Activated CD4-positive, alpha-beta T cell treated with anti-CD3 and anti-CD28 coated beads for 48 hours (primary cell): ENCODE results near the gene TRIM58.

Experiments used
- DNase-seq: peaks from one replicate; pipeline ENCODE4 v3.0.0-alpha.2; 2020

Gene TRIM58

GRCh38 chr1:247857069-247857984, at the start of gene TRIM58:
TSS of gene TRIM58 (plus strand) at chr1:247857187. CDS start at chr1:247857247, 60 bp downstream.
- DNase-seq, result peak; percentile 49

DNA sequence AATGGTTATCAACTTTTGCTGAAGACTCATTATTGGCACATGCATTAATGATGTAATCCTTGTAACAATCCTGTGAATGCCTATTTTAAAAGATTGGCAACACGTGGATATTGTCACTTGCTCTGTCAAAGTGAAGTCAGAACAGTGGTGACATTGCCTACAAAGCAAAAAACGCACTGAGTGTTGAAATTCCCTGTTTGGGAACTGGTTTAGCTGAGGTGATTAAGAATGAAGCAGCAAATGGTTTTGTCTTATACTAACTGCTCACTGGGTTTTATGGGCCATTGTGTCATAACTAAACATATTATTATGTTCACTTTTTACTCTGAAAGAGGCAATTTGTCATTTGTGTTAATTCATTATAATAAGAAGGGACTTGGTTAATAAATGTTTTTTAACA, 44.4 kb upstream of the TRIM58 start:
- DNase-seq, result no peak

- DNase-seq, result no peak
Measured at GRCh38 chr1:247822060-247822459, 34.9 kb upstream of the TRIM58 start.

- no peak for DNase-seq
Measured at GRCh38 chr1:247824023-247824422, 33.0 kb upstream of the TRIM58 start, which contains the start of gene OR14A16. TSS of gene OR14A16 (minus strand) at chr1:247824119. CDS start at chr1:247815729, 8,390 bp downstream.

DNA sequence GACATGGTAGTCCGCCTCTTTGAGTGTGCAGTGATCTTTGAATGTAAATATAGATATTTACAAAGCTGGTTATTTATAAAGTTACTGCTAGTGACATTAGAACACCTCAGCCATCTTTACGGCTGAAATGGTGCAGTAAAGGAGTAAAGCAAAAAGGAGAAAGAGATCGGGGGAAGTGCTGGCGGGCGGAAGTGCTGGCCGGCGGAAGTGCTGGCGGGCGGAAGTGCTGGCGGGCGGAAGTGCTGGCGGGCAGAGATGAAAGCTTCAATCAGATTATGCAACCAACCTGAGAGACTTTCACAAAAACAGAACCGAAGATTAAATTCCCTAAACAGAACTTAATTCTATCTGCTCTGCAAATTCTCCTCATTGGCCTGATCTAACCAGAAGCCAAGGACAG, 31.6 kb upstream of the TRIM58 start:
- no peak for DNase-seq

DNA sequence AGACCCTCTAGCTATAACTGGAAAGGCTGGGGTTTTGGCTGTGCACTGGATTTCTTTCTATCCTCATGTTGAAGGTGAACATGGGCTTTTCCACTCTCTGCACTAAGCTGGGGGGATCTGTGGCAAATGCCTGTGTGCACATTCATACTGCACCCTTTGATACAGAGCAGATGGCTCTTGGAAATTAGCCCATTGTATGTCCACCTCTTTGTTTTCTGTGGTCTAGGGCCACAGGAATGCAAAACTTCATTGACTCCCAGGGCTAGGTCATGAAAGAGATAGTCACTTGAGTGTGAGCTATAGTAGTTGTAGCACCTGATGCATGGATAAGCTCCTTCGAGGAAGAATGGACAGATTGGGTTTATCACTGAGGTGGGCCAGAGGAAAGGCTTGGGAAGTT, 27.3 kb upstream of the TRIM58 start:
- DNase-seq, result no peak

DNA sequence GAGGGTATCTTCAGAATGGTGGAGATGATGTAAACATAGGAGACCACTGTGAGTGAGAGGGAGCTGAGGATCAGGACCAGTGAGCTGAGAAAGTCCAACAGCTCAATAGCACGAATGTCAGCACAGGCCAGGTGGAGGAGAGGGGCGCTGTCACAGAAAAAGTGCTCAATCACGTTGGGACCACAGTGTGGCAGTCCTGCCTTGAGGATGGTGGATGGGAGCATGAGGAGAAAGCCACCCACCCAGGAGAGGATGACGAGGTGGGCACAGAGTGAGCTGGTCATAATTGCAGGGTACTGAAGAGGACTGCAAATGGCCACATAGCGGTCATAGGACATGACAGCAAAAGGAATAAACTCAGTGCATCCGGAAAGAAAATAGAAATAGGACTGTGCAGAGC, 23.4 kb upstream of the TRIM58 start:
- DNase-seq, result no peak

DNA sequence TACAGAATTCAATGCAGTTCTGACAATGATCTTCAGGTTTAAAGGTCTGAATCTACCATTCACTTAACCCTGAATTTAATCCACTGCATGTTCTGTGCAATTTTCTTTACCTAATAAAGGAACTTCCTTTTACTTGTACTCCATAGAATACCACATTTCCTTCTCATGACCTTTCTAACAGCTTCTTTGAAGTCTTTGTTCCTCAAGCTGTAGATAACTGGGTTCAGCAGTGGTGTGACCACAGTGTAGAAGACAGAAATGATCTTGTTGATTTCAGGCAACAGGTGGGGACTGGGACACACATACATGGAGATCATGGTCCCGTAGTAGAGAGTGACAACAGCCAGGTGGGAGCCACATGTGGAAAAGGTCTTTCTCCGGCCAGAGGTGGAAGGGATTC, 16.2 kb upstream of the TRIM58 start:
- no peak for DNase-seq

- no peak for DNase-seq
Measured at GRCh38 chr1:247841796-247842195, 15.2 kb upstream of the TRIM58 start, which contains the start of gene OR11L1. TSS of gene OR11L1 (minus strand) at chr1:247841896. CDS start at chr1:247841896, 0 bp downstream.

DNA sequence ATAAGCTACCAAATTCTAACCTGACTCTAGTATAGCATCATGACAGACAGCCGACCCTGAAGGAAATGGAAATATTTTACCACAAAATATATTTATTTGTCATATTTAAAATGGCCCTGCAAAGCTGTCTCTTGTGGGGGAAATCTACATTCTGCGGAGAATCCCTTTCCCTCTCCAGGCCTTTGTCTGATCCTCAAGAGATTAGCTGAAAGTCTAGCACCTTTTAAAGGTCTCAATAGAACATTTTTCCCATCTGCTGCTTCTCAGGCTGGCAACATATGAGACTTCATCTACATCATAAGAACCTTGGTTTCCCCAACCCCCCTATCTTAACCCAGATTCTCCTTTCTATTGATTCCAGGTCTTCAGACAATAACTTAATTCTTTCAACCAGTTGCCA, 13.6 kb upstream of the TRIM58 start:
- no peak for DNase-seq

DNA sequence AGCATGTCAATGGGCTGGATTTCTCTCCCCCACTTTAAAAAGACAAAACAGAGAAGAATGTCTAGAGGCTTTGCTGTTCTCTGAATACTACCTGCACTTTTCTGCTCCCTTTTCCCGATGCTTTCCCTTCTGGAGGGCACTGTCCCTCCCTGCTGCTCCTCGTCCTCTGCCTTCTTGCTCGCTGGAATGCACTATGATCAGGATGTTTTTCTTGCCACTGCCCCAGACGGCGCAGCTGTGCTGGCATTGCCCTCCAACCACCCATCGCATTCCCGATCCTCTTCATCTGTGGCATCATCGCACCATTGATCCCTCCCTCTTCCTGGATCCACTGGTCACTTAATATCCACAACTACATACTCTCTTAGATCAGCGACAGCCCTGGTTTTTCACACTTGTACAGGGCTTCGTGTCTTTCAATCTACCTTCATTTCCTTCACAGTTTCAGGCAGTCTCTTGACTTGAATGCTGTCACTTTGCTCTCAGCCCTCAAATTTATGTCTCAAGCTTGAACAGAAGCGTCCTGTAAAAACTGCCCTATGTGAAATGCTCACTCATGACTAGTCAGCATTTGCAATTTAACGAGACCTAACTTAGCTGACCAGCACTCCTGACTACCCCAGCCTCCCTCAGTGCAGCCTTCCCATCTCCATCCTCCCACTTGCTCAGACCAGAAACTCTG, 11.8 kb upstream of the TRIM58 start:
- no peak for DNase-seq

DNA sequence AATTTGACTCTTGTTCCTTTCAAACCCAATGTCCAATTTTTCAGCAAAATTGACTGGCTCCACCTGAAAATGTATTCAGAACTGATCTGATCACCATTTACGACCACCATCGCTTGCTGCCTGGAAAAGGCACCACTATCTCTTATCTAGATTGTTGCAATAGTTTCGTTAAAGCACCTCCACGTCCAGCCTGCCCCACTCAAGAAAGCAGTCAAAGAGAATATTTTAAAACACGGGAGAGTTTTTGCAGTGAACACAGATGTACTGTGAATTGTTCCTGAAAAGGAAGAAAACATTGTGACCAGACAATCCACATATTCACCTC, 11.3 kb upstream of the TRIM58 start:
- DNase-seq, result no peak

DNA sequence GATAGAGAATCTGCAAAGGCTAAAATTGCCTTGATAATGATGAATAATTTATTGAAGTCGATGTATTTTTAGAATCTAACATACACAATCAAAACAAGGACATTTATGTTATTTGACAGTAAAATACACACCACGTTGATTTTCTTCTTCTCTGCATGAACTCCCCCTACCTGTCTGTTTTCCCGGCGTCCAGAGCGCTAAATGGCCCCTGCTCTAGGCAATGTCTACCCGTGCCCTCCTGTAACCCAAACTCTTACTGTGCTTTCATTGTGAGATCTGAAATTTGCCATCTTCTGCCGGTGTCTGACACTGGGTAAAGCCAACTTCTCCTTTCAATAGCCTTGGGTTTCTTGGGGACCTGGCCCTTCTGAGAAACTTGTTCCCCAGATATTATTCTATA, 8.6 kb upstream of the TRIM58 start:
- DNase-seq, result no peak

GRCh38 chr1:247849616-247850015, 7.4 kb upstream of the TRIM58 start:
- DNase-seq, result no peak

DNA sequence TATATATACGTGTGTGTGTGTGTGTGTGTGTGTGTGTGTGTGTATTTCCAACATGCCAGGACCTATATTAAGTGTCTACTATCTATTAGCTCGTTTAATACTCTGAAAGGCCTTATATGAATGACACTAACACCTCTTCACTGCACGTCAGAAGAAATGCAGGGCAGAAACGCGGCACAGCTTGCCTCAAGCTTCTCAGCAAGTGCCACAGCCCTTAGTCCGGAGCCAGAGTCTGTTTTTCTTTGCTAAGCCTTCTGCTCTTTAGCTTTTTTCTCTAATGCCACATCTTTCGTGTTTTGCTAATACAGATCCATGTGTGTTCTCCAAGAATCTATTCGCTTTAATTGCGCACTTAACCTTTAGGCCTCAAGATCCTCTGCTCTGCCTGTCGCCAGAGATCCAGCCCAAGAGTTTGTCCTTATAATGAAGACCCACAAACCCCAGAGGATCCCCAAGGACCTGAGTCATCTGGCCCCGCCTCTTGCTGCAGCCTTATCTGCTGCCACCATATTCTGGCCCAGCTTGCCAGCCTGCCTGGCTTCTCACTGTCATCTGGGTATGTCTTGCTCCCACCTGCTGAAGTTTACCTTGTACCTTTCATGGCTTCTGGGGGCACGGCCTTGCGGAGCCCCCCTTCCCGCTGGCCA, 2.0 kb upstream of the TRIM58 start:
- no peak for DNase-seq

DNA sequence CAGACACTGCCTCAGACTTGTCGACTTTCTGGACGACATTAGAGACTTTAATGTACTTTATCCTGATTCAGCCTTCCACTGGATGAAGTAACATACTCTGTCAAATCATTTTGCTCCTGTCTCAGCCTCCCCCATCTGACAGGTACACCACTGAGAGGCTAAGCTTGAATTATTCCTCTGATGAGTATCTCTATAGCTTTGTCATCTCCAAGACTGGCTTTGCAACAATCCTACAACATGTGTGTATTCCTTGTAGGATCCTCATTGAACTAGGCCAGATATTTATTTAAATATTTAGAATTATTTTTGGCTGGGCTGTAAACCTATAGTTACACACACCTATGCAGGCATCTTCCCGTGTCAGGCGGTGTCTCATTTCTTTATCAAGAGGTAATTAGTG, 1.1 kb upstream of the TRIM58 start:
- DNase-seq, result no peak

DNA sequence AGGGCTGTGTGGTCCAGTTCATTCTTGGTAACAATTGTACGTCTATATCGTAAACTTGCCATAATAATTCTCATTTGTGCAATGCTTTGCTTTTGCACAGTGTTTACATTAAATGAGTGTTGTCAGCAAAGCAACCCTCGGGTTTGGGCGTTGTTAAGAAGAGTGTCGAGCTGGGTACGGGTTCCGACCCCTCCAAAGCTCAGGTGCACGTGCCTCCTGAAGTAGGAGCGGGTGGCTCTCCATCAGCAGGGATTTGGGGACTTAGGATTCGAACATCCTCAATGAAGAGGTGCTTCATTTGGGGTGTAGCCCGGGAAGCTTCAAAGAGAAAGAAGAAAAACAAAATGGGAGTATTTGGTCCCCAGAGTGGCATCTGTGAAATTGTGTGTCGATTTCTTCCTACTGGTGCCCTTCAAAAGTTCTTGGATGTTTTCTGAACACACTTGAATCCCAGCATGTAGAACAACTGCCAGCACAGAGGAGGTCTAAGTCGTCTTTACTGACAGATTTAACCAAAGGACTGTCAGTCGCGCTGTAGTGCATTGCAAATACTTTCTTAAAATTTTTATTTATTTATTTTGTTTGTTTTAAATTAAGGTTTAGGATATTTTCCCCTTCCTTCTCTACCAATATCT, 1.1 kb downstream of the TRIM58 start:
- DNase-seq, result no peak

DNA sequence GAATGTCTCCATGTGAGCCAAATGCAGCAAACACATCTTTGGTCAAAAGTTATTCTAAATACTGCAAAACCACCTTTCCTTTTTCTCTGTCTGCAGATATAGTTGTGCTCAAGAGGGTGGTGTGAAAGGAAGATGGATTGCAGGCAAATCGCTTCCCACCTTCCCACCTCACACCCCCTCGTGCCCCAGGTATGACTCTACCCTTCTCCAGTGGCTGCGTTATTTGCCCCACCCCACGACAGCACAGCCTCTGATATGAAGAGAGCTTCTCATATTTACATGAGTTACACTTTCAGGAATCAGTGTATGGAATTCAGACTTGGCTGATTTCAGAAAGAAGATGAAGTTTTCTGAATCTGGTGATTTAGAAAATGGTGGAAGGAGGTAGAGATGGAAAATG, 5.8 kb downstream of the TRIM58 start:
- DNase-seq, result no peak

DNA sequence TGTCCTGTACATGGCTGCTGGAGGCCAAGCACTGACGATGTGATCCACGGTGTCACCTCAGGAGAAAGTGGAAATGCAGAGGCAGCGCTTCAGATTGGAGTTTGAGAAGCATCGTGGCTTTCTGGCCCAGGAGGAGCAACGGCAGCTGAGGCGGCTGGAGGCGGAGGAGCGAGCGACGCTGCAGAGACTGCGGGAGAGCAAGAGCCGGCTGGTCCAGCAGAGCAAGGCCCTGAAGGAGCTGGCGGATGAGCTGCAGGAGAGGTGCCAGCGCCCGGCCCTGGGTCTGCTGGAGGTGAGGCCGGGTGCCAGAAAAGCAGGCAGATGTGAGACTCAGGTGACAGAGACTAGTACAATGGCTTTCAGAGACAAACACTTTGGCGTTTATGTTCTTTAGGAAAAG, 7.7 kb downstream of the TRIM58 start:
- DNase-seq, result no peak

GRCh38 chr1:247865416-247865815, 8.4 kb downstream of the TRIM58 start:
- DNase-seq, result no peak

GRCh38 chr1:247883346-247883745, 26.4 kb downstream of the TRIM58 start:
- DNase-seq, result no peak

DNA sequence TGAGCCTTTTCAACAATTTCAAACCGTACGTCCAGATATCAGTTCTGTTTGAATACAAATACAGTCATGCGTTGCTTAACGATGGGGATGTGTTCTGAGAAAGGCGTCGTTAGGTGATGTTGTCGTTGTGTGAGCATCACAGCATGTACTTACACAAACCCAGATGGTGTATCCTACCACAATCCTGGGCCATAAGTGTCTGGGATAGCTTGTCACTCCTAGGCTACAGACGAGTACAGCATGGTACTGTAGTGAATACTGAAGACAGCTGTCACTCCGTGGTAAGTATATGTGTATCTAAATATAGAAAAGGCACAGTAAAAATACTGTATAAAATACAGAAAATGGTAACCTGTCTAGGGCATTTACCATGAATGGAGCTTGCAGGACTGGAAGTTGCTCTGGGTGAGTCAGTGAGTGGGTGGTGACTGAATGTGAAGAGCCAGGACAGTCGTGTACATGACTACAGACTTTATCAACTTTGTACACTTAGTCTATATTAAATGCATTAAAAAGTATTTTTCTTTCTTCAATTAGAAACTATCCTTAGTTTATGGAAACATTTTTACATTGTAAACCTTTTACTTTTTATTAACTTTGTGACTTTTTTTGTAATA, 27.9 kb downstream of the TRIM58 start:
- no peak for DNase-seq

GRCh38 chr1:247895163-247895637, 38.2 kb downstream of the TRIM58 start, which contains the start of gene OR2W3:
TSS of gene OR2W3 (plus strand) at chr1:247895587. CDS start at chr1:247895587, 0 bp downstream.
- no peak for DNase-seq
